Spleen (tissue), 7 donors: ENCODE measurements around the gene PRSS56.

Experiments
- CTCF ChIP-seq, 11 experiments: fragments of 200-600 bp in 7 of 11; fragments of 450-650 bp in 4 of 11; sonication (generic) in 4 of 11; IDR thresholded peaks in 8 of 11; conservative IDR thresholded peaks in 3 of 11; 1 replicate in 7 of 11; 2 replicates in 4 of 11; pipeline versions ENCODE4 v1.4.0 to v1.8.0; 2016 to 2021; ENCODE audit warnings: antibody characterized with exemption in 11 of 11, inconsistent platforms in 4 of 11, mild to moderate bottlenecking in 1 of 11
- POLR2A ChIP-seq, 3 donors: fragments of 450-650 bp; IDR thresholded peaks; one replicate each; pipeline ENCODE4 v1.5.1; 2017; ENCODE audit warnings: antibody characterized with exemption in 3 of 3, mild to moderate bottlenecking in 1 of 3
- donor health status: DM: no; HTN: no; CAD: no; lungs with moderate emphysema.
- donor health status: DM: no; HTN: no; CAD: no.
- donor health status: DM: no; HTN: no; CAD: no.

GRCh38 chr2:232550354-232551249 is 30.4 kb downstream of the PRSS56 start, which contains the start of the genes EIF4E2 and TIGD1:
- TF ChIP-seq CTCF (IDR thresholded peaks at IDR 0.05 in 8 of 11, conservative IDR thresholded peaks at IDR 0.05 in 3 of 11) = peak; percentile 40 to 77 (median 56)
- peak; percentile 5 to 87 (median 7) for TF ChIP-seq POLR2A (IDR thresholded peaks at IDR 0.05)
